ENCODE results near the gene MCEE.

DNA sequence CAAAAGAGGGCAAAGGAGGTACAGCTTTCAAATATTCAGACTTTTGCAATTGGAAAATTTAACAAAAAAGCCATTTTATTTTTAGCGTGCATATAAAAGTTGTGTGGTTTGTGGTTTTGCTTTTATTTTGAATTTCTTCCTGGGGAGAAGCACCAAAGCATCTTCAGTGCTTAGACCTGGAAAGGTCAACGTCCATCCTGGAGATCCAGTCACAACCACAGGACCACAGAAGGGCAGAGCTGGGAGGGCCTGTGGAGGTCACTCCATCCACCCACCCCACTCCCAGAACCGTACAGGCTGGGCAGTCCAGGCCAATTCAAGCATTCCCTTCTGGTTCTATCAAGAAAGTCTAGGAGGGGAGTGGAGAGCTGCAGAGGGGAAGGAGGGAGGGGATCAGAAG lies 44.2 kb upstream of the MCEE start:
- TF ChIP-seq, protein P1, sequence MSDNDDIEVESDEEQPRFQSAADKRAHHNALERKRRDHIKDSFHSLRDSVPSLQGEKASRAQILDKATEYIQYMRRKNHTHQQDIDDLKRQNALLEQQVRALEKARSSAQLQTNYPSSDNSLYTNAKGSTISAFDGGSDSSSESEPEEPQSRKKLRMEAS (IDR thresholded peaks at IDR 0.05; ENCODE audit: insufficient read depth, insufficient read length), result no peak
- no peak for TF ChIP-seq EZH2 (IDR thresholded peaks at IDR 0.05; ENCODE audit: borderline replicate concordance, low read depth, low read length, severe bottlenecking)
- TF ChIP-seq, protein P2, sequence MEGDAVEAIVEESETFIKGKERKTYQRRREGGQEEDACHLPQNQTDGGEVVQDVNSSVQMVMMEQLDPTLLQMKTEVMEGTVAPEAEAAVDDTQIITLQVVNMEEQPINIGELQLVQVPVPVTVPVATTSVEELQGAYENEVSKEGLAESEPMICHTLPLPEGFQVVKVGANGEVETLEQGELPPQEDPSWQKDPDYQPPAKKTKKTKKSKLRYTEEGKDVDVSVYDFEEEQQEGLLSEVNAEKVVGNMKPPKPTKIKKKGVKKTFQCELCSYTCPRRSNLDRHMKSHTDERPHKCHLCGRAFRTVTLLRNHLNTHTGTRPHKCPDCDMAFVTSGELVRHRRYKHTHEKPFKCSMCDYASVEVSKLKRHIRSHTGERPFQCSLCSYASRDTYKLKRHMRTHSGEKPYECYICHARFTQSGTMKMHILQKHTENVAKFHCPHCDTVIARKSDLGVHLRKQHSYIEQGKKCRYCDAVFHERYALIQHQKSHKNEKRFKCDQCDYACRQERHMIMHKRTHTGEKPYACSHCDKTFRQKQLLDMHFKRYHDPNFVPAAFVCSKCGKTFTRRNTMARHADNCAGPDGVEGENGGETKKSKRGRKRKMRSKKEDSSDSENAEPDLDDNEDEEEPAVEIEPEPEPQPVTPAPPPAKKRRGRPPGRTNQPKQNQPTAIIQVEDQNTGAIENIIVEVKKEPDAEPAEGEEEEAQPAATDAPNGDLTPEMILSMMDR (IDR thresholded peaks at IDR 0.05; ENCODE audit: extremely low read depth in 1 of 2, insufficient read depth in 1 of 2, low read depth in 1 of 2, low read length in 2 of 2), result no peak
- TF ChIP-seq POLR2A (IDR thresholded peaks at IDR 0.05; ENCODE audit: low read depth, low read length), result no peak
- TF ChIP-seq POLR2AphosphoS5 (IDR thresholded peaks at IDR 0.05; ENCODE audit: insufficient read depth, low read depth, low read length), result no peak
- no peak for TF ChIP-seq JUN (IDR thresholded peaks at IDR 0.05; ENCODE audit: borderline replicate concordance, insufficient read depth, insufficient read length, low read depth)
